Stimulated activated CD8-positive, alpha-beta memory T cell treated with anti-CD3 and anti-CD28 coated beads, Interleukin-15, amount 100 ng/mL, for 4 hours (primary cell): ENCODE results near the gene SPAG7.

Experiments used
- DNase-seq, 2 donors: peaks; one replicate each; pipeline ENCODE4 v3.0.0-alpha.2; 2020; ENCODE audit warnings: low read depth in 2 of 2

SPAG7 gene

DNA sequence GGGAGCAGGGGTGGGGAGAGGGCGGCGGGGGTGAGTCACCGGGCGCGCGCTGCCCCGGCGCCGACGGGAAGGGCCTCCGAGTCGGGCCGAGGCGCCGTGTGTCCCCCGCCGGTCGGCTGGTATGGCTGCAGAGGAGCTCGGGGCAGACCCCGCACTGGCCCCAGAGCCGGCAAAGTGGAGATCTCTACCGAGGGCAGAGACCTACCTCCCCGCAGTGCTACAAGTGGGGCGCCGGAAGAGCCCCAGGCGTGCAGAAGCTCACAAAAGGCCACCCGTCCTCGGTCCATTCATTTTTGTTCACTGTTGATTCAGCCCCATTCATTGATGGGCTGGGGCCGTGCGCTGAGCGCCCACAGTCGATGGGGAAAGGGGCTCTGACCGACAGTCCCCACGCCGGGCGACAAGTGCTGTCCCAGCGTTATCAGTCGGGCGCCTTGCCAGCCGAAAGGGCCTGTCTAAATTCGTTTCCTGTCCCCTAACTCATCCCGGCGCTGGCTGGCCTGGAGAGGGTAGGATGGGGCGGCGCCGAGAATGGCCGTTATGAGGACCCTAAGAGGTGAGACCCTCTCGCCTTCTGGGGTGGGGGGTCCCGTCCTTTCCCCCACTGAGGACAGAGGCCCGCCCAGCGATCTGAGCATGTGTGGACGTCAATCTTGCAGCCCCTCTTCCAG, 17.4 kb downstream of the SPAG7 start:
- DNase-seq: no peak

DNA sequence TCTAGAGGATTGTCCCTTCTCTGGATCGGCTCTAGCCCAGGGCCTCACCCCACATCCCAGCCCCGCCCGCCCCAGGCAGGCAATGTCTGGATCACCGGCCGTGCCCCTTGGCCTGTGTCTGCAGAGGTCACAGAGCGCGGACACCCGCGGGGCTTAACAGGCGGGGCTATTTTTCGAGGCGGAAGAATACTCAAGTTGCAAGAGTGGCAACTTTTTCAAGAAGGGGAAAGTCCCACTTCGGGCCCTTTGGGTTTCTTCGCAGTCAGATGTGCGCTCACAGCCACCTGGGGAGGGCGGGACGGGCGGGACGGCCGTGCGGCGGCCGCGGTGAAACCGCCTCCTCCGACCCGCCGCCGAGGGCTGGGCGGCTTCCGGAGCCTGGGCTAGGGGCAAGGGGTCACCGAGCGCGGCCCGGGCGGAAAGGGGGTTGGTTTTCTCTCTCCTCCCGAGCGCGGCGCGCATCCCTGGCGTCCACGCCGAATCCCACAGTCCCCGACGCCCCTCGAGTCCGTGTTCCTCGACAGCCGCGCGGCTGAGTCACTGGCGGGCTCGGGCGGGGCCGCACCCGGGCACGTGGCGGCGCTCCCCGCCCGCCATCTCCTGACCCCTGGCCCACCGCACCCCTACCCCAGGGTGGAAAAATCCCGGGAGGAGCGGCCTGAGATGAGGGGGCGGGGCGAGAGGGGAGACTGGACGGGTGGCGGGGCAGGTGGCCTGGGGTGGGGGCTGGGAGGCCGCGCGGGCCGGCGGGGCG, 18.1 kb downstream of the SPAG7 start:
- DNase-seq: peak; percentile 64 to 67

DNA sequence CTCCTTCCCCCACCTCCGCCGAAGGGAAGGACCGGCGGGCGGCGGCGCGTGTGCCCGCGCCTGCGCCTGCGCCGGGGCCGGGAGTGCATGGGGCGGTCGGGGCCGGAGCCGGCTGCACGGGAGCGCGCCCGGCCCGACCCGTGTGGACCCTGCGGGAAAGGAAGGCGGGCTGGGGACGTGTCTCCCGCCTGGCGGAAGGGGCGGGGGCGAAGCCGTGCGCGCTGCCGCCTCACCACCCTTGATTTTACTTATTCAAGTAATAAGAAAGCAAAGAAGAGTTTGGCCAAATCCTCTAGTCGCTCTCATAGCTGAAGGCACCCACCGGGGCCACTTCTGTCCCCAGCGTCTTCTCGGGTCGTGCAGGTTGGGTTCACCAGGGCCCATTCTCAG, 18.7 kb downstream of the SPAG7 start:
- DNase-seq: peak in 1 of 2 donors; percentile 54

DNA sequence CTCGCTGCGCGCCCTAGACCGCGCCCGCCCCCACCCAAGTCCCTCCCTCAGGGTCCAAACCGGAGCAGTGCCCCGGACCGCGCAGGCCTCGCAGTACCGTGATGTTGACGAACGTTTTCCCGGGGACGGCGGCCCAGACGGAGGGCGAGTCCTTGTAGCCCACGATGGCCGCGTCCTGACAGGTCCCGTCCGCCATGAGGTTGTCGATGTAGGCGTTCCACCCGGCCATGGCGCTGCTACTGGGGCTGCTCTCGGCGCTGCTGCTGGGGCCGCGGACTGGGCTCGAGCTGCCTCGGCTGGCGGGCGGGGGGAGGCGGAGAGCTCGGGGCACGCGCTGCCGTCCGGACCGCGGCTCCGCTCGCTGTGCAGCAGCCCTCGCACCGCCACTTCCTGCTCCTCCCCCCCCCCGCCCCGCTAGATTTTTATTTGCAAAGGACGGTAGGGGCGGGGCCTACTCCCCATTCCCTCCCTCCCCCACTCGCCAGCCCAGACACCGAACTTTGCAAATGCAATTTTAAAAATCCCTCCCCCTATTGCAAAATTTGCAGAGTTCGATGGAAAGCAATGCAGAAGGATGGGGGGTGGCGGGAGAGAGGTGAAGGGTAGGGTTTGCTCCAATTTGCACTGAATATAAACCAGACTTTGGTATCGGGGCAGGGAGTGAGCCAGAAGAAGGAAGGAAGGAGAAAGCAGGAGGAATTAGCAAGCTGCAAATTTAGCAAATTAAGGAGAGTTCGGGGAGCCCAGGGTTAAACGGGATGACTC, 19.3 kb downstream of the SPAG7 start, which contains the start of gene PFN1:
TSS of gene PFN1 (minus strand) at position 365 of the 765 bp plus-strand sequence. CDS start at position 229, 136 bp downstream.
- DNase-seq: peak; percentile 79

DNA sequence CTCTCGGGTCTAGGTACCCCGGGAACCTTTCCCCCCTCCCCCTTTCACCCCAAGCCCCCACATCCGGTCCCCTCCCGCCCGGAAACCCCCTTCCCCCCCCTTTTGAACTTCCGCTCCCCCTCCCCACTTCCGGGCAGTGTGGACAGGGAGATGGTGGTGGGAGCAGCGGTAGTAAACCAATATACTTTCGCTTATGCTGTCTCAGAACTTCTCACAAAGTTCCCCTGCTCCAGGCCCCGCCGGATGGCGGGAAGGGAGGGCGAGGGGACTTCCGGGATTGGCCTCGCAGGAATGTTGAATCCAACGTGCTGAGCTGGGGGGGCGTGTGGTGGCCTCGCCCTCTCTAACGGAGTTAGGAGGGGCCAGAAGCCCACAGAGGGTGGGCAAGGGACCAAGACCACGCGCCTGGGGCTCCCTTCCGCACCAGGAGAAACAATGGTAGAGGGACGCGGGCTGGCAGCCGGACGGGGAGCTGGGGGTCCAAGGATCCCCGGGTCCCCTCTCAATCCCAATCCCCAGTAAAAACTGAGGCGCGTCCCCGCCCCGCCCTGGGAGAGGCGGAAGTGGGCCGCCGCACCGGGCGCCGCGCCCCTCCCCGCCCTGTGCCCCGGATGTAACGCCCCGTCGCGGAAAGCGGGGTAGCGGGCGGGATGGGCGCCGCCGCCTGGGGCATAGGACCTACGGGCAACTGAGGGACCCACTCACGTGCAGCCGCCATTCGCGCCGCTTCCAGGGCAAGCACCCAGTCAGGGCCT, 20.0 kb downstream of the SPAG7 start:
- DNase-seq: peak in 1 of 2 donors; percentile 50

DNA sequence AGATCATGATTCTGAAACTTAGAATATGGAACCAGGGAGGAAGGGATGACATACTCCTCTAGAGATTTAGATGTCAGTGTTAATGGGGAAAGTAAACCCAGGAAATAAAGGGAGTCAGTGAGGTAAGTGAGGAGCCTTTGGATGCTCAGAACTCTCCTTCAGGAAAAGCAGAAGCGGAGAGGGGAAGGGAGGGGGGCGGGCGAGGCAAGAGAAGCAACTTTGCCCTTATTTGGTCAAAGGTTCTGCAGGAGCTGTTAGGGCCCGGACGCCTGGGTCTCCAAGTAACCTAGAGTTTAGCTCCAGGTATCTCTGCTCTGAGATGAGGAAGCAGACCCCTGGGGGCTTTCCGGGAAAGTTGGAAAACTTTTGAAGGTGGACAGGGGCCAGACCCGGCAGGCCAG, 20.6 kb downstream of the SPAG7 start:
- DNase-seq: no peak

DNA sequence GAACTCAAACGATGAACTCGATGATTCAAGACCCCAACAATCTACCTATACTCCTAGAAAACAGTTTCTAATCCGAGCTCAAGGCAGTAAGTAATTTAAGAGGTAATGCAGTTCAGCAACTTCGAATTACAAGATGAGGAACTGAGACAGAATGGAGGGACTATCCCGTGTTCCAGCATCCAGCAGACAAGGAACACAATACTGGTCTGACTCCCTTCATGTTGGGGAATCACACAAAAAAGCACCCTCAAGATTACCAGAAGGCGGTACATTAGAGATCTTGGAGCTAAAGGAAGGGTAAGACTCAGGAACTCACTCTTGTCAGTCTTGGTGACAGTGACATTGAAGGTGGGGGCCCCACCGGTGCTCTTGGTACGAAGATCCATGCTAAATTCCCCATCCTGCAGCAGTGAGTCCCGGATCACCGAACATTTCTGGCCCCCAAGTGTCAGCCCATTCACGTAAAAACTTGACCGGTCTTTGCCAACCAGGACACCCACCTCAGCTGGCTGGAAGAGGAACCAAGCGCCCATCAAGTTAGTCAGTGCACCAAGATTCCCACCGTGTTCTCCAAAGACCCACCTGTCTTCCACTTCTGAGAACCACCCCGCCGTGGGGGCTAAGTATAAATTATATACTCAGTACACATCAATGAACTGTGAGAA, 21.2 kb downstream of the SPAG7 start:
- no peak for DNase-seq

DNA sequence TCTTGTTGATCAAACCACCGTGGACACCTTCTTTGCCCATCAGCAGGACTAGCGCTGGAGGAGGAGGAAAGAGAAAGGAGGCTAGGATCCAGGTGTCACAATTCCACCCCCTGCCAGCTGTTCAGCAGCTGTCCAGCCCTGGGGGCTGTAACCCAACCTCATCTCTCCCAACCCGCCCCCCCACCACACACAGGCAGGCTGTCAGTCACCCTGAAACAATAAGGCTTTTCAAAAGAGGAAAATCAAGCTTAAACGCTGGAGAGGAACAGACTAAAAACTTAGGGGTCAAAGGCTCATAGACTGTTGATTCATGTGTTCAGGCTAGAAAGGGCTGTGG, 21.7 kb downstream of the SPAG7 start:
- DNase-seq: no peak

DNA sequence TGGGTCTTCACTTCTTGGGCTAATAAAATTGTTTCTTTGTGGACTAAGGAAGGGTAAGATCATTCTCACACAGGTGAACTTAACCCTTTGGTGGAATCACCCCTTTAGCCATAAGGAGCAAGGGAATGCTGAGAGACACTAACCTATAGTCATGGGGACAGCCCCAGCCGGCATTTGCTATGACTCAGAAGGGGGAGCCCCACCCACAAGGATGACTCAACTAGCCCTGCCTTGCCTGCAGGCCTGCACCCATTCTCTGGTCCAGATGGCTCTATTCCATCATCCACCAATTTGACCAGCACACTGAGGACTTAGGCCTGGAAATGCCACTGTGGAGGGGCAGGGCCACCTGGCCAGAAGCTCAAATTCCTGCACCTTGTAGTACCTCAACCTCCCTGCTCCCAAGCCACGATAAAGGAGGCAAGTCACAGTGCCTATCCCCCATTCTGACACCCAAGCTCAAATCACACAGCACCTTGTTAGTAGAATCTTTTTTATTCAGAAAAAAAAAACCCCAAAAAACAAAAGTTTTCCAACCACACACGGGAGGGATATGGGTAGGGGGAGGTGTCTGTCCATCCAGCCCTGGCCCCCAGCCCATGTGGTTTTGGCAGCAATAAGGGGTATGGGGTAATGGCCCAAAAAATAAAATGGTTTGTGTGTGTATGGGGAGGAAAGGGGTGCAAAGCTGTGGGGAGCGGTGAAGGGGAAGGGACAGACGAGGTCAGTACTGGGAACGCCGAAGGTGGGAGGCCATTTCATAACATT, 22.3 kb downstream of the SPAG7 start:
- DNase-seq: peak; percentile 69 to 78

DNA sequence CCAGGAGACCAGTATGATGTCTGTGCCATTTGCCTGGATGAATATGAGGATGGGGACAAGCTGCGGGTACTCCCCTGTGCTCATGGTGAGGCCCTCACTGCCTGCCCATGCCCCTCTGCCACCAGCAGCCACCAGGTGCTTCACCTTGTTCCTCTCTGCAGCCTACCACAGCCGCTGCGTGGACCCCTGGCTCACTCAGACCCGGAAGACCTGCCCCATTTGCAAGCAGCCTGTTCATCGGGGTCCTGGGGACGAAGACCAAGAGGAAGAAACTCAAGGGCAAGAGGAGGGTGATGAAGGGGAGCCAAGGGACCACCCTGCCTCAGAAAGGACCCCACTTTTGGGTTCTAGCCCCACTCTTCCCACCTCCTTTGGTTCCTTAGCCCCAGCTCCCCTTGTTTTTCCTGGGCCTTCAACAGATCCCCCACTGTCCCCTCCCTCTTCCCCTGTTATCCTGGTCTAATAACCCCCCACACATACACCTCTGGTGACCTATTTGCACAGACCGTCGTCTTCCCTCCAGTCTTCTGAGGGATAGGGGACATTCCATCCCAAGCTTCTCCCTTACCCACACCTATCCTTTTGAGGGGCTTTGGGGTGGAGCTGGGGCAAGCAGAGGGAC, 23.0 kb downstream of the SPAG7 start:
- DNase-seq: no peak

DNA sequence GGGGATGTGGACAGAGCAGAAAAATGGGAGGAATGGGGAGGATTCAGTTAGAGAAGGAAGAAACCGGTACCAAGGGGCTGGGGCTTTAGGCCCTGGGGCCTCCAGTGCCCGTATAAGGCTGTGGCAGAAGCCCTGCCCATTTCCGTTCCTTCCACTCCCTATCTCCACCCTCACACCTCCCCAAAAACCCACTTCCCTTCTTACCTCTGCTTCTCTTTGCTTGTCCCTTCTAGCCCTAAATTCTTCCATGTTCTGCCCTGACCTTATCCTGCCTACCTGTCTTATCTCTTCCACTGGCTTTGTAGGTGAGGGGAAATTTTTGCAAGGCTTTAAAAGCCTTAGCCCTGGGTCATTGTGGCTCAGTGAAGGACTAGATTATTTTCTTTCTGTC, 23.5 kb downstream of the SPAG7 start:
- no peak for DNase-seq

DNA sequence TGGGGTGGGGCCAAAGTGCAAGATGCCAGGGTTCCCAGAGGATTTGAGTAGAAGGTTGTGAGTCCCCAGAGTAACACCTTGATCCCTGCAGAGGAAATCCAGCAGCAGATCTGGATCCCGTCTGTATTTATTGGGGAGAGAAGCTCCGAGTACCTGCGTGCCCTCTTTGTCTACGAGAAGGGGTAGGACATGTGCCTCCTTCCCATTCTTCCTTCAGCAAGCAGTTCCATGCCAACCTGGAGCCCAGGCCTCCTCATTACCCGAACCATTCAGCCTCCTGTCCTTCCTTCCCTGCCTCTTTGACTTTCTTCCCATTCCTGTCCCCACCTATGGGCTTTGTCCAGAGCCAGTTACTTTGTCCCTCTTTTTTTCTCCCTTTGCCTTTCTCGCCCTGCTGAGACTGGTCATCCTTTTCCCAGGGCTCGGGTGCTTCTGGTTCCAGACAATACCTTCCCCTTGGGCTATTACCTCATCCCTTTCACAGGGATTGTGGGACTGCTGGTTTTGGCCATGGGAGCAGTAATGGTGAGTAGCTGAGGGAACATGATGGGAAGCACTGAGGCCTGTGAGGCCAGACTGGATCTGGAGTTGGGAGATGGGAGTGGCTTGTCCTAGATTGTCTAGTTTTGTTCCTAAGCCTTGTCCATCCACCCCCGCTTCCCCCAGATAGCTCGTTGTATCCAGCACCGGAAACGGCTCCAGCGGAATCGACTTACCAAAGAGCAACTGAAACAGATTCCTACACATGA, 24.7 kb downstream of the SPAG7 start:
- no peak for DNase-seq

DNA sequence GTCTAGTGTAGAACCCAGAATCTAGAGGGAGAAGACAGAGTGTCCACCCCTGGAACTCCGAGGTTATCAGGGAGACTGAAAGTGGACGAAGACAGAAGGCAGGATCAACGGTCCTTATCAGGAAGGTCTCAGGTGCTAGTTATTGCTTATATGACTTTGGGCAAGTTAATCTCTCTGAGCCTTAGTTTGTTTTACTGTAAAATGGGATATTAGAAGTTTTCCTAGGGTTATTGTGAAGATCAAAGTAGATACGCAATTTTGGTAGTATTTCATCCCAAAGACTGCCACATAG, 26.4 kb downstream of the SPAG7 start:
- DNase-seq: no peak

DNA sequence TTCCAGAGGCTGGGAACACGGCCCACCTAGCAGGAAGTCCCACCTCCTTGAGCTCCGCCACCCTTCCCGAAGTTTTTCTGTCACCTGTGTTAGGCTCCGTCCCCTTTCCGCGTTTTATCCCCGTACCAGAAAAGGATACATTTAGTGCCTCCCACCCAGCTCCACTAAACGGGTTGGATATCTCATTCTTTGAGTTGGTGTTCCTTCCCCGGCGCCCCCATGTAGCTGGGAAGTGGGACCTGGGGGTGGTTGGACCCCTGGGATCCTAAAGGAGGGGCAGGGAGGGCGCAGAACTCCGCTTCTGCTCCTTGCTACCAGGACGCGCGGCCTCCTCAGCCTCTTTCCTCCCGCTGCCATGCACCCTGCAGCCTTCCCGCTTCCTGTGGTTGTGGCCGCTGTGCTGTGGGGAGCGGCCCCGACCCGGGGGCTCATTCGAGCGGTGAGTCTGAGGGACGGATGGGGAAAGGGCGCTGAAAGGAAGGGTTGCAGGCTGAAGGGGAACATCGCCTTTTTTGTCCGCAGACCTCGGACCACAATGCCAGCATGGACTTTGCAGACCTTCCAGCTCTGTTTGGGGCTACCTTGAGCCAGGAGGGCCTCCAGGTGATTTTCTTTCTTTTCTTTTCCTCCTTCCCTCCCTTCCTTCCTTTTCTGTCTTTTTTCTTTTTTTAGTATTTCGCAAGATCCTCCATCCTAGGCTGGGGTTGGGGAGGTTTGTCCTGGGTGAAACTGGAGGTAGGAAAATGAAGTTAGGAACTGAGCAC, 26.9 kb downstream of the SPAG7 start:
- peak in 1 of 2 donors; percentile 16 for DNase-seq

DNA sequence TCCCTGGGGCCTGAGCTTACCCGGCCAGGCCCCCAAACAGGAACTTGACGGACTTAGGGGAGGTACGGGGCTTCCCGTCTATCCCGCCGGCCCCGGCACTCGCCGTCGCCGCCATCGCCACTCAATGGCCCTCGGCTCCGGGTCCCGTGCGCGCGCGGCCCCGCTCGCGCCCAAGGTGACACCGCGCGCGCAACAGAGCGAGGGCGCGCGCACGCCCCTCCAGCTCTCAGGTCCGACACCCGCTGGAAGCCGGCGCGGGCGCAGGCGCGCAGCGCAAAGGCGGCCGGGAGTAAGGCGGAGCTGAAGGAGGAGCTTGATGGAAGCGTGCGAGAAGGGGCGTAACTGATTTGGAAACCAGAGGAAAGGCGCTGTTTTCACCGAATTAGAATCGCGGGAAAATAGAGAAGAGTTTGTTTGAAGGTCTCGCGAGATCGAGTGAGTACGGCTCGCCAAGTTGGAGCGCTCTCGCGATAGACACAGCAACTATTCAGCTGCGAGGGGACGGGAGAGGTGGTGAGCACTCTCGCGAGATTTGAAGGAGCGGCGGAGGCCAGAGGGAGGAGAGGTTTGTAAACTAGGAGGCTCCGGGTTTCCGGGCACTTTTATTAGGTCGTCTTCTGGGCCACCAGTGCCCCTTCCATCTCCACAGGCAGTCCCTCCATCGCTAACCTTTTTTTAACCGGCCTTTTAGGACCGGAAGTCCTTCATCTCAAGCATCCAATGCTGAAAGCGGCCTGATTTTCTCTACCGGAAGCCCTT, 27.6 kb downstream of the SPAG7 start, which contains the start of the genes RNF167 and SLC25A11:
TSS of gene RNF167 (plus strand) at position 473 of the 759 bp plus-strand sequence. CDS start 642 bp downstream, outside the sequence.
TSS of gene SLC25A11 (minus strand) at position 251 of the 759 bp plus-strand sequence. CDS start at position 115, 136 bp downstream.
- DNase-seq: peak; percentile 93 to 95

DNA sequence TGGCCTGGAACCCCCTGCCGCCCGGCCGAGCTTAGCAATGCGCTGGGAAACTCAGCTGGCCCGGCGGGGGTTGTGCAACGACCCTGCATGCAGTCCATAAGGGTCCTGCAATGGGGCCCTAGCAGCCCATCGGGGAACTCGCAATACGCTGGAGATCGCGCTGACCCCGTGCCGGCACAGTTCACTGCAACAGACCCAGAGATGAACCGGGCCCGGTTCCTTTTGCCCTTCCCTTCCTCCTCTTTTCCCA, 28.1 kb downstream of the SPAG7 start:
- no peak for DNase-seq

DNA sequence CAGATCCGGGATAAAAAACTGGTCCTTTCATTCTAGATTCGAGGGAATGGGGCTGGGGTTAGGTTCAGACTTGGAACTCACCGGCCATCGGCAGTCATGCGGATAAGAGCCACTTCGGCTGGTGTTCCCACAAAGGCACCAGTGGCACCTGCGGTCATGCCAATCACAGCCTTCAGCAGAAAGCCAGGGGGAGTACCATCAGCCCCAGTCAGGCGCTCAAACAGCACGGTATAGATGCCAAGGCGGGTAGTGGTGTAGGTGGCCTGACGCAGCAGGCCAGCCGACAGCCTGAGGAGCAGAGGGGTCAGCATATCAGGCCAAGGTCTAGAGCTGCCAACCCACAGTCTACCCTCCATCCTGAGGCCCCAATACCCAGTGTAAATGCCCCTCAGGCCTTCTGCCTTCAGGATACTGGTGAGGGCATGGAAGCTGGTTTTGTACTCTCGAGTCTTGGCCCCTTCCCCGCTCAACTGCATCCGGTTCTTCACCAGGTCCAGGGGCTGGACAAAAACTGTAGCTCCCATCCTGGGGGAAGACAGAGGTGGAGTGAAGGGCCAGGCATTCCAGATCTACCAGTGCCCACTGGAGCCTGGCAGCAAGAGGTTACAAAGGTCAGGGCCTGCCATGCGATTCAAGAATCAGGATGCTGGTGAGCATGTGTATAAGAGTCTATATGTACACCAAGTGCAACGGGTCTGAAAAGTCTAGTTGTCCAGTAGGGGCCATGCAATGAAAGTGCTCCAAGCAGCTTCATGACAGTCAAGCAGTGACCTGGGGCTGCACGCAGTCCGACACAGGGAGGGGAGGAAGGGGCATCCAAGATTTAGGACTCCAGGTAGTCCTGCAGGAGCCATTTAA, 28.7 kb downstream of the SPAG7 start:
- no peak for DNase-seq
